Measurements from ENCODE around the gene BEND3. TPM values are rescaled to one million over a fixed set of nuclear protein-coding genes. Genes with fewer than 3 reads are reported as not detected.

The BEND3 gene
- total RNA-seq, 1 donor from 2014 or later: 4.5 TPM

DNA sequence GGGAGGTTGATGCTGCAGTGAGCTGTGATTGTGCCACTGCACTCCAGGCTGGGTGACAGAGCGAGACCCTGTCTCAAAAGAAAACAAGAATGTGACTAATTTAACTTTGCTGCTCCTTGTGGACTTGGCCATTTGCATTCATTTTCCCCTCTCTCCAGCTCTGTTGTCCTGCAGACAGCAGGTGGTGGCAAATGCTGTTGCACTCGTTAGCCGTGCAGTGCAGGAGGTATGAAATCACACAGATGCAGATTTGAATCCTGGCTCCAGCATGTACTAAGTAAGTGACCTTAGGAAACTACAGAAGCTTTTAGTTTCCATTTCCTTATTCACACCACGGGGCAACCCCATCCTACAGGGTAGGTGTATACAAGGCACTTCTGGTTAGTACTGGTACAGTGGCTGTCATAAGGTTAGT, 9.6 kb upstream of the BEND3 start:
- Mint-ChIP-seq H3K4me3 (ENCODE audit: unreplicated experiment) (no peak overlapping the region), H3K36me3 (ENCODE audit: unreplicated experiment) (no peaks in the 10 kb centered on the region), H3K27me3 (ENCODE audit: unreplicated experiment) (no peaks in the 10 kb centered on the region), H3K4me1 (ENCODE audit: unreplicated experiment) (peaks cover 1% of the 10 kb centered on the region), H3K9me3 (ENCODE audit: unreplicated experiment) (no peaks in the 10 kb centered on the region), H3K27ac (ENCODE audit: unreplicated experiment) (no peak overlapping the region)
- DNase-seq (ENCODE audit: extremely low spot score, unreplicated experiment): no peak
- TF ChIP-seq CTCF (IDR thresholded peaks at IDR 0.05): no peak

DNA sequence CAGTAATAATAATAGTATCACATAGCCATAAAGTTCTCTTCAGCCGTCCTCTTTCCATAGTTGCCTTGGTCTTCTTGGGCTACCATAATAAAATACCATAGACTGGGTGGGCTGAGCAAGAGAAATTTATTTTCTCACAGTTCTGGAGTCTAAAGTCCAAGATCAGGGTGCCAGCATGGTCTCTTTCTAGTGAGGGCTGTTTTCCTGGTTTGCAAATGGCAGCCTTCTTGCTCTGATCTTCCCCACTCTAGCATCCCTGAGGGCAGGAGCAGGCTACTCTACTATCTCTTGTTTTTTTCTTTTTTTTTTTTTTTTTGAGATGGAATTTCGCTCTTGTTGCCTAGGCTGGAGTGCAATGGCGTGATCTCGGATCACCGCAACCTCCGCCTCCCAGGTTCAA, 8.2 kb upstream of the BEND3 start:
- no peak overlapping the region for H3K4me3 Mint-ChIP-seq (ENCODE audit: unreplicated experiment)
- peaks cover 1% of the 10 kb centered on the region for H3K4me1 Mint-ChIP-seq (ENCODE audit: unreplicated experiment)
- no peaks in the 10 kb centered on the region for H3K9me3 Mint-ChIP-seq (ENCODE audit: unreplicated experiment)
- no peaks in the 10 kb centered on the region for H3K27me3 Mint-ChIP-seq (ENCODE audit: unreplicated experiment)
- DNase-seq (ENCODE audit: extremely low spot score, unreplicated experiment): no peak
- H3K27ac Mint-ChIP-seq (ENCODE audit: unreplicated experiment): no peak overlapping the region
- no peak for TF ChIP-seq CTCF (IDR thresholded peaks at IDR 0.05)
- no peaks in the 10 kb centered on the region for H3K36me3 Mint-ChIP-seq (ENCODE audit: unreplicated experiment)

- no peaks in the 10 kb centered on the region for H3K36me3 Mint-ChIP-seq (ENCODE audit: unreplicated experiment)
- H3K9me3 Mint-ChIP-seq (ENCODE audit: unreplicated experiment): no peaks in the 10 kb centered on the region
- H3K27me3 Mint-ChIP-seq (ENCODE audit: unreplicated experiment): peaks cover under 1% of the 10 kb centered on the region
- no peak overlapping the region for H3K27ac Mint-ChIP-seq (ENCODE audit: unreplicated experiment)
- no peak for TF ChIP-seq CTCF (IDR thresholded peaks at IDR 0.05)
- no peak for DNase-seq (ENCODE audit: extremely low spot score, unreplicated experiment)
- H3K4me3 Mint-ChIP-seq (ENCODE audit: unreplicated experiment): no peak overlapping the region
- peaks cover under 1% of the 10 kb centered on the region for H3K4me1 Mint-ChIP-seq (ENCODE audit: unreplicated experiment)
Measured at GRCh38 chr6:107122748-107123147, 7.4 kb upstream of the BEND3 start.

DNA sequence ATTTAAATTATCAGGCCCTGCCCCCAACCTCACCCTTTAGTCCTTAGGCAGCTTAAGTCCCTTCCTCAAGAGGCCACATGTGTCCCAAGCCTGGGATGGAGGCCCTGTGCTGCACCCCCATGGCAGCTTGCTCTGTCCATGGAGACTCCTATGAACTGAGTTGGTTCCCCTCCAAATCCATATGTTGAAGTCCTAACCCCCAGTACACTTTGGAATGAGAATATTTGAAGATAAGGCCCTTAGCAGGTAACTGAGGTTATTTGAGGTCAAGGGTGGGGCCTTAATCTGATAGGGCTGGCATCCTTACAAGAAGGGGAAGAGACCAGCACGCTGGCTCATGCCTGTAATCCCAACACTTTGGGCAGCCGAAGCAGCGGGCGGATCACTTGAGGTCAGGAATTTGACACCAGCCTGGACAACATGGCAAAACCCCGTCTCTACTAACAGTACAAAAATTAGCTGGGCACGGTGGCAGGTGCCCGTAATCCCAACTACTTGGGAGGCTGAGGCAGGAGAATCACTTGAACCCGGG, 6.7 kb upstream of the BEND3 start:
- Mint-ChIP-seq H3K9me3 (ENCODE audit: unreplicated experiment) (no peaks in the 10 kb centered on the region), H3K4me1 (ENCODE audit: unreplicated experiment) (peaks cover under 1% of the 10 kb centered on the region), H3K4me3 (ENCODE audit: unreplicated experiment) (no peak overlapping the region), H3K36me3 (ENCODE audit: unreplicated experiment) (no peaks in the 10 kb centered on the region), H3K27me3 (ENCODE audit: unreplicated experiment) (peaks cover 7% of the 10 kb centered on the region), H3K27ac (ENCODE audit: unreplicated experiment) (no peak overlapping the region)
- no peak for DNase-seq (ENCODE audit: extremely low spot score, unreplicated experiment)
- TF ChIP-seq CTCF (IDR thresholded peaks at IDR 0.05): no peak

DNA sequence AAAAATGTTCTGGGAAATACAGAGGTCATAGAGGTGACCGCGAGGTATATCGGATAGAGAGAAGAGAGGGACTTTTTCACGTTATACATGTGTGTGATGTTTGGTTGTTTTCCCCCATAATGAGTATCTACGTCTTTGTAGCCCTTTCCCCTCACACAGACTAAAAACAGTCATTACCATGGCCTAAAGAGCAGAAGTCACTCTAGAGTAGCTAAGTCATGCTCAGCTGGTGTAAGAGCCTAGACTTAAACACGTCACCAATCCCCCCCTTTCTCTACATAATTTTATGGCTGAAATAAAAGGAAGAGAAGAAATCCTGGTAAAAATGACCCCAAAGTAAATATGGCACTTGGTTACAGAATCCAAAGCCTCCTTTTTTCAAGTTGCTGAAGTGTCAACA, 6.0 kb upstream of the BEND3 start:
- no peak for DNase-seq (ENCODE audit: extremely low spot score, unreplicated experiment)
- Mint-ChIP-seq H3K4me1 (ENCODE audit: unreplicated experiment) (peaks cover 8% of the 10 kb centered on the region), H3K27me3 (ENCODE audit: unreplicated experiment) (peaks cover 13% of the 10 kb centered on the region), H3K4me3 (ENCODE audit: unreplicated experiment) (no peak overlapping the region), H3K27ac (ENCODE audit: unreplicated experiment) (no peak overlapping the region), H3K9me3 (ENCODE audit: unreplicated experiment) (no peaks in the 10 kb centered on the region), H3K36me3 (ENCODE audit: unreplicated experiment) (no peaks in the 10 kb centered on the region)
- TF ChIP-seq CTCF (IDR thresholded peaks at IDR 0.05): no peak

Data from osteocyte (in vitro differentiated cells).